Fibroblast of skin of abdomen (primary cell): Measurements from ENCODE around the gene PALS2. TPM values are rescaled to one million over a fixed set of nuclear protein-coding genes. Genes with fewer than 3 reads are reported as not detected.
A peak's percentile ranks its signal among the peaks of the same experiment; 100 is the strongest.

ENCODE experiments used
- DNase-seq: peaks from one replicate; pipeline ENCODE4 v3.0.0-alpha.2; 2013
- polyA plus RNA-seq, 2 experiments: library from polyadenylated mRNA; unstranded; fragments of 120-200 nt; gene quantifications; one replicate each; pipeline ENCODE4 v1.2.1, GENCODE V29; 2013; ENCODE audit not compliant: insufficient read length in 2 of 2

The PALS2 gene, protein sequence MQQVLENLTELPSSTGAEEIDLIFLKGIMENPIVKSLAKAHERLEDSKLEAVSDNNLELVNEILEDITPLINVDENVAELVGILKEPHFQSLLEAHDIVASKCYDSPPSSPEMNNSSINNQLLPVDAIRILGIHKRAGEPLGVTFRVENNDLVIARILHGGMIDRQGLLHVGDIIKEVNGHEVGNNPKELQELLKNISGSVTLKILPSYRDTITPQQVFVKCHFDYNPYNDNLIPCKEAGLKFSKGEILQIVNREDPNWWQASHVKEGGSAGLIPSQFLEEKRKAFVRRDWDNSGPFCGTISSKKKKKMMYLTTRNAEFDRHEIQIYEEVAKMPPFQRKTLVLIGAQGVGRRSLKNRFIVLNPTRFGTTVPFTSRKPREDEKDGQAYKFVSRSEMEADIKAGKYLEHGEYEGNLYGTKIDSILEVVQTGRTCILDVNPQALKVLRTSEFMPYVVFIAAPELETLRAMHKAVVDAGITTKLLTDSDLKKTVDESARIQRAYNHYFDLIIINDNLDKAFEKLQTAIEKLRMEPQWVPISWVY
- polyA plus RNA-seq (2013, experiment 1 of 2; ENCODE audit: insufficient read length), result 11.9 TPM
- 11.6 TPM for polyA plus RNA-seq (2013, experiment 2 of 2; ENCODE audit: insufficient read length)

DNA sequence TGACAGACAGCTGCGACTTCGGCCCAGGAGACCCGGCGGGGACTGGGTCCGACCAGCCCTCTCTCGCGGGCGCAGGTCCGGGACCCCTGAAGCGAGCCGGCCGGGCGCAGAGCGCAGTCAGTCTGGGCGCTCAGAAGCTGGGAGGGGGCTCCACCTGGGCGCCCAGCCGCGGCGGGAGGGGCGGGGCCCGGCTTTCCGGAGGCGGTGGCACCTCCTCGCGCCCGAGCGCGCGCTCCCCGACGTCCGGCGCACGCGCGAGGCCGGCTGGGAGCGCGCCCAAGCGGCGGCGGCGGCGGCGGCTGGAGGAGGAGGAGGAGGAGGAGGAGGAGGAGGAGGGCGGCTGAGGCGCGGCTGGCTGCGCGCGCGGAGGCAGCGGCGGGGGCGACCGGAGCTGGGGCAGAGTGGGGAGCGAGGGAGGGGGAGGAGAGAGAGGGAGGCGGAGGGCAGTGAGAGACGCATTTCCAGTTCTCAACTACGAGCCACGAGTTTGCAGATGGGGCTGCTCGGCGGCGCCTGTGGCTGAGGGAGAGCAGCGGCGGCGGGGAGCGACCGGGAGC lies at the start of gene PALS2:
TSS of gene PALS2 (plus strand) at position 456 of the 557 bp plus-strand sequence. CDS start 50,216 bp downstream, outside the sequence.
- DNase-seq, result peak; percentile 77

DNA sequence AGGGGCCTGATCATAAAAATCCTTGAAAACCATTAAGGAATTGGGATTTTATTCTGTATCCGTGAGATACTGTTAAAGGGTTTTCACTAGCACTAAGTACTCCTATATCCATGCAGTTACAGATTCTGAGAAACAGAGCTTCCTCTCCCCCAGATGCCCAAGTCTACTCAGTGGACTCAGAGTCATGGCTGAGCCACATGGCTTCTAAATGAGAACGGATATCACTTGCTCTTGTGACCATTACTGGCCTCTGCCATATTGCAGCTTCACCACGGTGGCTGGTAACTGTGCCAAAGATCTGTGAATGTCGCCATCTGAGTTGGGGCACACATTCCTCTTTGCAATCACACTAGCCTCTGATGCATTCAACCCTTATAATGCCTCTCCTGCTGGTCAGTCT lies 42.0 kb upstream of the PALS2 start:
- no peak for DNase-seq

DNA sequence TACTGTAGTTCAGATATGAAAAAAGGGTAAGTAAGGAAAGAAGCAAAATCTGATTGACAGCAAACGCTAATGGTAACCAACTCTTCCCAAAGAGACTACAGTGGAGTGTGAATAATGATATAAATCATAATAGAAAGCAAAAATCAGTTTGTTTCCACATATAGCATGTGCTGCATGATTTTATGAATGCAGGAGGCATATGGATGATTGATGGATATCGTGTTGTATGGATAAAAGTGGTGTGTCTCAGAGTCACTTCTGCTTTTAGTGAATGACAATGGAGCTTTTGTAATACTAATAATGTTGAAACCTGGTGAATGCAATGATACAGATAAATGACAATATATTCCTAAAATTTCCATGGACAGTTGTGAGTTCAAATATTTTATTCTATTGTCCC lies 36.6 kb upstream of the PALS2 start:
- DNase-seq, result no peak

DNA sequence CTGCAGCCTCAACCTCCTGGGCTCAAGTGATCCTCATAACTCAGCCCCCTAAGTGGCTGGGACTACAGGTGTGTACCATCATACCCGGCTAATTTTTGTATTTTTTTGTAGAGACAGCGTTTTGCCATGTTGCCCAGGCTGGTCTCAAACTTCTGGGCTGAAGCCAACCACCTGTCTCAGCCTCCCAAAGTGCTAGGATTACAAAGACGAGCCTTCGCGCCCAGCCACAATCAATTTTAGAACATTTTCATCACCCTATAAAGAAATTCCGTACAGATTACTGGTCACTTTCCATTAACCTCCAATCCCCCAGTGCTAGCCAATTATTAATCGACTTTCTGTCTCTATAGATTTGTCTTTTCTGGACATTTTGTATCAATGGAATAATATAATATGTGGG lies 32.3 kb upstream of the PALS2 start:
- no peak for DNase-seq

DNA sequence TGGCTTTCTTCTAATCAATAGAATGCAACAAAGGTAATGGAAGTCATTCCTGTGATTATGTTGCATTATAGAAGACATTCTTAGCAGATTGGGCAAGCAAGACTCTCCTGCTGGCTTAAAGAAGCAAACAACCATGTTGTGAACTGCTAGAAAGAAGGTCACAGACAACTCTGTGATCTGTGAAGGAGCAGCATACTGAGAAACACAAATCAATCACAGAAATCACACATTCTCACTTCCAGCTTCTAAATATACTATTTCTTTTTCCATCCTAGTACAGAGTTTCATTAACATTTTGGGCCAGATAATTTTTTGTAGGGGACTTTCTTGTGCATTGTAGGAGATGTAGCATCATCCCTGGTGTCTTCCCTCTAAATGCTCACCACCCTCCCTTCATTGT lies 28.0 kb upstream of the PALS2 start:
- no peak for DNase-seq

DNA sequence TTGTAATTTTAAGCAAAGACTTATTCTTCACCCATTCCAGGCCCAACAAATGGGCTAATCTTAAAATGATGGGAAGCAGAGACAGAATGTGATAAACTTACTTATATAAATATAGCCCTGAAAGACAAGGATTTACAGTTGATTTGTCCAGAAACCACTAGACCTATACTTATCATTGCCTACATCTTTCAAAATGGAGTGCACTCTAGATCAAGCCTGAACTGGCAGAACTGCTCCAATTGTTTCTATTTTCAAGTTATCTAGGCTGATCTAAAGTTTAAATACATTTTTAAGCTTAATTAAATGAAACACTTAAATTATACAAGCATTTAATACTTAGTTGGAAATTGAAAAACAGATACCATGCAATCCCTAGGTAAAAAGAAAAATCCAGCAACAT lies 24.9 kb upstream of the PALS2 start:
- DNase-seq, result no peak

DNA sequence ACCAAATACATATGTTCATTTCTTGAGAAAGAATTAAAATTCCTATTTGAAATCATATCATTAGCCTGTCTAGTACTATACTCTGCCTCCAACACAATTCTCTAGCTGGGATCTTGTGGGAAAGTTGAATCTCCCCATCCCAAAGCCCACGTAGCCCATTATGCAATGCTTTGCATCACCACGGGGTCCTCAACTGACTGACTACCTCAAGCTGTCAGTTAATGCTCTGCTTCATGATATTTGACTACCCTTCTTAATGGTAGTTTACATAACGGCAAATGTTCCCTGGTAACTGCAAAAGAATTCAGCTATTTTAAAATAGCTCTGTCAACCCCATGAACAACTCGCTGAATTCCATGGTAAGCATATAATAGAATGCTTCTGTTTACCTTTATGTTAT lies 23.3 kb upstream of the PALS2 start:
- DNase-seq, result no peak

DNA sequence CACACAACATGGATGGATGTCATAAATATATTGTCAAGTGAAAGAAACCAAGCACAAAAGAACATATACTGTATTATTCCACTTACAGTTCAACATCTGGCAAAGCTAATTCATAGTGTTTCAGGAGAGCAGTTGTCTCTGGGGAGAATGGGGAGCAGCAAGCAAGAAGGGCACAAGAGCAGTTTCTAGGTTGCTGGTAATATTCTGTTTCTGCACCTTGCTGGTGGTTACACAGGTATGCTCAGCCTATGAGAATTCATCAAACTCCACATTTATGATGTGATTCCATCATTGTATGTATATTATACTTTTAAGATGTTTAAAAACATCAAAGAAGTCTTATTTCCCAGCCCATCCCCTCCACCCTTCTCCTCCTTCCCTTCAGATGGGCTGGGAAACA lies 18.1 kb upstream of the PALS2 start:
- no peak for DNase-seq

DNA sequence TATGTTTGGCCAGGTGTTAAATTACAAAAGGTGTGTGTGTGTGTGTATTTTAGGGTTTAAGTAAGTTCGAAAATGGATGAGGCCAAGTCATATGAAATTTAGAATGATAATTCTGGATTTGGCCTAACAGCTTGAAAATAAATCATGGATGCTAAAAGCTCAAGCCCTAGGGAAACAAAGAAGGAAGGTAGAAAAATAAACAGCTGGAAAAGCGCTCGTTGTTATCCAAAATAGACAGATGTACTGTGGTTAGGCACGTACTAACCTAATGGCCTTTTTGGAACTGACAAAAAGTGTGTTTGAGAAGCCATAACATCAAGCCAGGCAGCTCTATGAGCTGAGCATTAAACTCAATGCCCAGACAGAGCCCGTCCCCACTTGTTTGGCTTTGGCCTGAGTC lies 17.5 kb upstream of the PALS2 start:
- no peak for DNase-seq

DNA sequence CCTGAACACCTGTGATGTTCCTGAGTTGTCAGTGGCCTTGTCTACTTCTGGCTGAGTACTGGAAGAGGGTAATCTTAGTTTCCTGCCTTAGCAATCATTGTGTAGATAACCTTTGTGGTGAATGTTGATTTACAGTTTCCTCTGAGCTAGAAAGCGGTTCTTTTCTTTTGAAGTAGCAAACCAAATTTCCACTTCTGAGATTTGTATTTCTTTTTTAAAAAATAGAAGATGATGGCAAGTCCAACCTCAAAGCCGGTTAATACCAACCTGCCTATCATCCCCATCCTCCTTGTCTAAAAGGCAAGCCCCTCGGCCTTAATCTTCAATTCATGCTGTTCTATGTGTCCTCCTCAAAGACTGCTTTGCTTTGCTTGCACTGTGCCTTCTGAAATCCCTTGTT lies 12.5 kb upstream of the PALS2 start:
- no peak for DNase-seq

DNA sequence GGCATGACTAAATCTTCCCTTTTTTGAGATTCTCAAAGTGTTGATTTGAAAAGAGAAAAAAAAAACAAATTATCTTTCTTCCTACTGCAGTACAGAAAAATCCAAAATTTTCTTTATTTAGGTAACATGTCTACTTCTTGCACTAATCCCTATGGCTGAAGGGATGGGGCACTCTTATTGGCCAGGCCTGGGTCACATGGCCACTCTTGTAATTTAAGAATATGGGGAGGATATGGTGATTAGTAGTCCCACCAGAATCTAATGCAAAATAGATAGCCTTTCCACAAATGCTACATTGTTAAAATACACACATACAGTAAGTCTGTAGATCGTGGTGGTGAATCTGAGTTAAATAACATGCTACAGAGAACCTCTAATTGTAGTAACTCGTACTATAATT lies 7.0 kb upstream of the PALS2 start:
- DNase-seq, result no peak

DNA sequence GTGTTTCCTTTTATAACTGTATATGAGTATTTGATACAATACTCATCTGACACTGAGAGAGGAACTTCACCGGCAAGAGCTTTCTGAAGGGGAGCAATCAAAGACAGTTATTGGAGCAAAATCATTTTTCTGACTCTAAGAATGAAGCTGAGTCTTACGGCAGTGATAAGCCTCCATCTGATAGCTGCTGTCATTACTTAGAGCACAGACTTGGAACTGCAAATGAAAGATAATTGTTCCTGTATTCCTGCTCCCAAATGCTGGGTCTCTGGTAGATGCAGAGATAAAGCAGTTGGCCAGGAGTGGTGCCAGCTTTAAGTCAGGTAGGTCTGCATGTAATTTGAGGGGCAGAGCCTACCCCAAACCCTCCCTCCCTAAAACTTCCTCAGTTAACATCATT lies 2.3 kb upstream of the PALS2 start:
- no peak for DNase-seq

DNA sequence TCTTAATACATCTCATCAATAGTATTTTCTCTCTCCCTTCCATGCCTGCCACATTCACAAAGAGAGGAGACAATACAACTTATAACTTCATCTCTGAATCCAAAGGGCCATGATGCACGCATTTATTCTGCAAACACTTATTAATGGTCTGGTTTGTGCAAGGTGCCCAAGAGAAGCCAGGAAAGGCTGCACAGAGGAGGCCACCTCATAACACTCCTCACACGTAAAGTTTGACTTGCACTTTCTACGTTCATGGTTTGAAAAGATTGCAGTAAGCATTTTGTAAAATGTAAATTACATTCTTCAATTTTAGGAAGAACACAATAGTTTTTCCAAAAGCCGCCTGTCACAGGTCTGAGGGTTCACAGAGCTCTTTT lies 1.2 kb upstream of the PALS2 start:
- DNase-seq, result no peak

DNA sequence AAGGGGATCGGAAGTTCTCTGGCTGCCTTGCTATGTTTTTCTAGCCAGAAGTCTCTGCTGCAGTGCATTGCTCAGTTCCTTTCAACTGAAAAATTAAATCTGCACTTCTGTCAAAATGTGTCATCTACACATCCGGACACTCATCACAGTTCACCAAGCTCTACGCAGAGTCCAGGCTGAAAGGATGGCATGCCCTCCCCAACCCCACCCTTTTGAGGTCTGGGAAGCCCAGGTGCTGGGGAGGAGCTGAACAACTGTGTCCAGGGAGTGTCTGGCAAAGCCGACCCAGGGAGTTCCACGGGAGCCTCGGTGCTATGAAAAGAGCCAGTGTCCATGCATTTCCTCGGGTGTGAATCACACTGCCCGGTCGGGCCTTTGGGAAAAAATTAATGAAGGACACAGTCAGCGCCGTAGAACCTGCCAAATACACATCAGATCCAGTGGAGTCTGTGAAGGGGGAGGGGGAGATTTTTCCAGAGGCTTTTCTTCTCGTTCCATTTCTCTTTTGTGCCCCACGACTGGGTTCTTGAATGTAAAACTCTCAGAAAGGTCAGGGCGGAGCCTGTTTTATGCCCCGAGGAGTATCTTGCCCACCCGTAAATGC lies 757 bp upstream of the PALS2 start:
- DNase-seq, result peak; percentile 35

DNA sequence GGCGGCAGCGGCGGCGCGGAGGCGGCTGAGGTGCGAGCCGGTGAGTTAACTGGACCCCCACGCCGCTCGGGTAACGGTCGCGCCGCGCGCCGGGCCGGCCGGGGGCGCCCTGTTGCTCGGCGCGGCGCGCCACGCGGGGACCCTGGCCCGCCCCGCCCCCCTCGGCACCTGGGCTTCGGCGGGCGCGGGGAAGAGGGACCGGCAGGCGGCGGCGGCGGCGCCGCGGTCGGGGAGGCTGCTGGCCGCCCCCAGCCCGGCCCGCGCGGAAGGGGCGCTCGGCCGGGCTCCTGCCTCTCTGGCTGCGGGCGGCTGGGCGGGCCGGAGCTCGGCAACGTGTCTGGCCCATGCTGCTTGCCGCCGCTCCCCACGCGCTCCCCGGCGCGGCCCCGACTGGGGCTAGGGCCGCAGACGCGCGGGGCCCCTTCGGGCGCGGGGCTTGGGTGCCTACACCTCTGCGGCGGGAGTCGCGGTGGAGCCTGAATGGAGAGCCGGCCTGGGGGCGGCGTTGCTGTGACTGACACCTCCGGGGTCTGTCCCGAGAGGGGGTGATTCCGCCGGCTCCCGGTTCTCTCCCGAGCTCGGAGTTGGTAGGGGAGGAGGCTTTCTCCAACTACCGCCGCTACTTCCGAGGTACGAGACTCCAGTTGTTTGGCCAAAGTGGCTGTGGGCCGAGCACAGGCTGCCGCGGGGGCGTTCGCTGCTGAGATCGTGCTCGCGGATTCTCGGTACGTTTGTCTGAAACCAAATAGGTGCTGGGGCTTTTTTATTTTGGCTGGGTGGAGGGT lies 494 bp downstream of the PALS2 start:
- DNase-seq, result peak; percentile 42

DNA sequence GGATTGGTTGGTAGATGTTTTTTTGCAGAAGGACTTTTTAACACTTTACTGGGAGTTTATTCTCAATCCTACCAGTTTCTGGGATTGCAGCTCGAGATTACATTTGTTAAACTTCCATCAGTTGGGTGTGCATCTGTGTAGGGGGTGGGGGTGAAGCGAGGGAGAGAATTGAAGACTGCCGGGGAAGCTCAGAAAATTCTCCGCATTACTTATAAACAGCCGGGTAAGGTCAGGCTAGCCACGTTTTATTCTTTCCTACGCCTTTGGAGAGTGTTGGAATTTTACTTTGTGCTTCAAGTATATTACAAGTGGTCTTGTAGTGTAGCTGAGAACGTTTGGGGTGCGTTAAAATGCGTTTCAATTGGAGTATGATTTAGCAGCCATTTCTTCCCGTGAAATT lies 1.1 kb downstream of the PALS2 start:
- DNase-seq, result peak; percentile 11

DNA sequence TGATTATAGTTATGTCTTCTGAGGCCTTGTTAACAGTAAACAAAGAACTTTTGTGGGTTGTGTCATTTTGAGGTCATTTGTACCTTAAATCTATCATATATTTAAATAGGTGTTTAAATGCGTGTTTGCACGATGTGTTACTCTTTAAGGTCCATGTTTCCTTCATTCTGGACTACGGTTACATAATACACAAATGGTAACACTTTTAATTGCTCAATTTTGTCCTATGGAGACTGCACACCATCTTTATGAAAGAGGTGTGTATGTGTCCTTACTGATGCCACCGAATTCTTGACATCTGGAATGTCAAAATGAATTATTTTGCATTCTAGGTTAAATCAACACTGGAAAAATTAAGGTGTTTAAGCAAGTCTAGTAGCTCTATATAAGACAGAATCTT lies 1.7 kb downstream of the PALS2 start:
- DNase-seq, result no peak

DNA sequence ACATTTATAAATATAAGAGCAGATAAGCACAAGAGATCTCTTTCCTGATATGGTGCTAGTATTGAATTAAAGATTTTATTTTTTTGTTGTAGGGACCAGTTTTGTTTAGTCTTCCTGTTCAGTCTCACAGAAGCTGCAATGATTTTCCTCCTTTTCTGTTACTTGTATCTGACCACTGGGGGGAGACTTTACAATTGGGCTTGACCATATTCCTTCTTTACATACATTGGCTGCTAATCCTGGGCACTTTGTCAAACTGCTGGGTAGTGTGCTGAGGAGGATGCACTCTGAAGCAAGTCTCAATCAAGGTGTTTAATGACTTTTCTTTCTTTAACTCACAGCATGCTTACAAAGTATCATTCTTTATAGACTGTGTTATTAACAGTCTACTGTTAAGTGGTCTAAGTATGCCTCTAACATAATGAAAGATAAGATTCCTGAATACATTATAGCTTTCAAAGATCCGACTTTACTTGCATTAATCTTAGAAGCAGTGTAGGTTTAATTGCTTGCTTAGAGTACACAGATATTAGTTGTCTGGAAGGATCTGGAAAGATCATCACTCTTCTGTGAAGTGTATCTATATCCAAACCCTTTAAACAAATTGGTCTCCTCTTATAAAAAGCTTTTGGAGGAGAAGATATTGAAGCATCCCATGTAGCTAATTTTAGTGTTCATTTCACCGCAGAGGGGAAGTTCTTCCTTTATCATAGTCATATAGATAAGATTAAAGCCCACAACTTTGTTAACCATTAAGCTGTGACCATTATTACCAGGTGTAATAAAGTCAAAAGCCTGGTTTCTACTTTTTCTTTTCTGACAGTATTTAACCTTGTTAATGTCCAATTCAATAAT lies 3.1 kb downstream of the PALS2 start:
- DNase-seq, result peak; percentile 73

DNA sequence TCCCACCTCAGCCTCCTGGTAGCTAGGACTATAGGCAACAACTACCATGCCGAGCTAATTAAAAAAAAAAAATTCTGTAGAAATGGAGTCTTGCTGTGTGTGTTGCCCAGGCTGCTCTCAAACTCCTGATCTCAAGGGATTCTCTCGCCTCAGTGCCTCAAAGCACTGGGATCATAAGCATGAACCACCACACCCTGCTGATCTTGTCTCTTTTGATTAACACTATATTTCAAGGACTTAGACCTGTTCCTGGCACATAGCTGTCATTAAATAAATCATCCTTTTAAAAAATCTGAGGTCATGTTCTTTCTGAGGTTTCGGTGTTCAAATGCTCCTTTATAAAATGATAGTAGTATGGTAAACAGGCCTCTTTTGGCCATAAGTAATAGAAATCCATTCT lies 4.8 kb downstream of the PALS2 start:
- no peak for DNase-seq

DNA sequence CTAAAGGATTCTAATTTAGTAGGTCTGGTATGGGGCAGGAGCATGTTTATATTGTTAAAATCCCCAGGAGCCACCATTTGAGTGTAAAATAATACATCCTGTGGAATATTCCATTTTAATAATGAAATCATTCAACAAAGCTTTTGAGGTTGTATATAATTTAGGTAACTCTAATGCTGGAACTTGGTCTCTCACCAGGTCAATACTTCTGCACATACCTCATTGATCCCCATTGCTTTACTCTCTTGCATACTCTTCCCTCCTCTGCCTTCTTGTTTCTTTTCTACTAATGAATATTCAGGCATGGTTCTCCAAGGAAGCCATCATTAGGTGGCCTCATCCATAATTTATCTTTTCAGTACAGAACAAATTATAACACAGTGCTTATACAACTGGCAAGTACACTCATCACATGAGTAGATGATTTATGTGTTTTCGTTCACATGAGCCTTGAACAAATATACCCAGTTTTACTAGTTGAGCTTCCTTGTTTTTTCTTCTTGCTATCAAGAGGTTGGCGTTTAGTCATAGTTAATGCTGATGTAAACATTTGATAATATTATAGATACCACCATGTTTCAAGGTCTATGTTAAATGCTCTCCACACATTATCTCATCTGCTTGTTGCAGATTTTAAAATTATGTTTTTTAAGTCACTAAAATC lies 7.2 kb downstream of the PALS2 start:
- DNase-seq, result no peak

DNA sequence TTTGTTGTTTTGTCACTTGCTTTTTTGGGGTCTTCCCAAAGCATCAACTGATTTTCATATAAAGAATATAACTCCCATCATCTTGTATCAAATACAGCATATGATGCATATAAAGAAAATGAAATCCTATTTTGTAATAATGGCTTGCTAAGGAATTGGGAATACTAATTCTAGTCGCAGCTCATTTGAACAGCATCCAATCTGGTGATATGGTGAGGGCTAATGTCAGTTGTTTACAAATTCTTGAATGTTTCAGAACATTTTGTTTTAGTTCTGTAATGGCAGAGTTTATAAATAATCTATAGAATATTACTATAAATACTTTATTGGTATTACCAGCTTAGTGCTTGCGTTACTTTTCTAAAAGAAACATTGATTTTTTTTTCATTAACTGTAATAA lies 8.9 kb downstream of the PALS2 start:
- DNase-seq, result no peak
